Activated CD4-positive, alpha-beta T cell treated with anti-CD3 and anti-CD28 coated beads, Interleukin-2, amount 50 U/mL, for 16 hours (primary cell): ENCODE measurements around the gene SLC15A3.
"Not testable (repeated sequence)": the region's sequence is repeated elsewhere in the genome, so short reads cannot be mapped to it uniquely, and the experiment has no call there.

Experiments
- DNase-seq: peaks from one replicate; pipeline ENCODE4 v3.0.0-alpha.2; 2020

The SLC15A3 gene

GRCh38 chr11:60912223-60912850, 39.6 kb downstream of the SLC15A3 start:
- no peak for DNase-seq

GRCh38 chr11:60910711-60911380, 41.1 kb downstream of the SLC15A3 start:
- DNase-seq, result no peak

DNA sequence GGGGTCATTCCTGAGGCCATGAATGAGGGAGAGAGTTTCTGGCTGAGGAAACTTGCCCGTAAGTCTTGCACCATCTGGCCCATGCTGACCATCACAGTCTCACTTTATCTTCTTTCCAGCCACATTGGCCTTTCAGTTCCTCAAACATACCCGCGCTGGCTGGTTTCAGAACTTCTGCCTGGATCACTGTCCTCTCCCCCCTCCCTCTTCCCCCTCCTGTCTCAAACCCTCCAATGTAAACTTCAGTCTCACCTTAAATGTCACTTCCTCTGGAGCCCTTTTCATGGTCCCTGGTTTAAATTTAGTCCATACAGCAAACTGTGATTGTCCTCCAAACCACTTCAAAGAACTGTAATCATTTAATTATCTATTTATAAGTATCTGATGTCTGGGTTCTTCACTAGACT, 41.7 kb downstream of the SLC15A3 start:
- DNase-seq, result no peak

- DNase-seq, result not testable (repeated sequence)
These were observed 42.2 kb downstream of the SLC15A3 start for GRCh38 chr11:60909680-60910280.

- DNase-seq, result no peak
These were observed 43.2 kb downstream of the SLC15A3 start for GRCh38 chr11:60908803-60909202.

DNA sequence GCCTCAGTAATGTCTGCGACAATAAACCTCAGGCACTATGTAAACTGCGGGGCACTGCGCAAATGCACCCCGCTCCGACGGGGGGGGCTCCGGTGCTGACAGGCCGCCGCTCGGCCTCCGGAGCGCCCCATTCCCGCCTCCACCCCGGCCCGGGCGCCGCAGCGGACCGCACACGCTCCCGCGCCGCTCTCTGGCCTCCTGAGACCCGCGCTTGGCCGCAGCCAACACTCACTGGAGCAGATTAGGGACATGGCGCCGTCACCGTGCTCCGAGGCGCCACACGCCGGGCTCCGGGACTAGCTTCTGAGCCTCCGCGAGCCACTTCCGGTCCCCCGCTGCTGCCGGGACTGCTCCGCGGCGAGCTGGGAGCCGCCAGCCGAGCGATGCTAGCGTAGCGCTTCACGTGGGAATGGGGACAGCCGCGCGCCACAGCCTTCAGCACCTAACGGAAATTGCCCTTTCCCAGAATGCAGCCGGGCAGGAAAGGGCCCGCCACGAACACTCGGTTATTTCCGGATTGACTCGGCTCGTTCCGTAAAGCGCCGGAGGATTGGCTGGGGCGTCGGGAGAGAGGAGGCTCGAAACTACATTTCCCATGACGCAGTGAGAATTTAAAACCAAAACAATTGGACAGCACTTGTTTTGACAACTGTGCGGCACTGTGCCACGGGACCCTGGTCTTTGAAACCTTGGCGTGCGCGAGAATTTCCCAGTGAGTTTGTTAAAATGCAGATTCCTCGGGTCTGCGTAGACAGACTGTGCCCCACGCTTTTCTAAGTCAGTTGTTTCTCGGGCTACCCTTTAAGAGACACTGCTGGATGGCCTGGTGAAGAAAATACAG, 45.6 kb downstream of the SLC15A3 start, which contains the start of gene PRPF19:
TSS of gene PRPF19 (minus strand) at position 454 of the 841 bp plus-strand sequence. CDS start at position 251, 203 bp downstream.
- DNase-seq, result peak; percentile 100

GRCh38 chr11:60905551-60906113, 46.3 kb downstream of the SLC15A3 start:
- peak; percentile 27 for DNase-seq

DNA sequence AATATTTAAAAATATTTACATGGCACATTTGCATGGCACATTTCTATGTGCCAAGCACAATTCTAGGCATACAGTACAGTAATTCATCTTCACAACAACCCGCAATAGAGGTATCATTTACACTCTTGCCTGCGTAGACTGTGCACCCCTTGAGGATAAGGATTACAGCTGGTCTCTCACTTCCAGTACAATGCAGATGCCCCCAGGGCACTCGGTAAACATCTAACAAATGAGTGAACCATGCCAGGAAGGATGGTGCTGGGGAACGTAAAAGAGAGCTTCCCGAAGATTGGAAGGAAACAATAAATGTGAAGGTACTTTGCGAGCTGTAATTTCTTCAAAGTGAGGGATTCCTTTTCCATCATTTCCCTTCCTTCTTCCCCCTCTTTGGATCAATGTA, 46.9 kb downstream of the SLC15A3 start:
- DNase-seq, result no peak

GRCh38 chr11:60902625-60903024, 49.4 kb downstream of the SLC15A3 start:
- no peak for DNase-seq

GRCh38 chr11:60900673-60901404, 51.1 kb downstream of the SLC15A3 start:
- DNase-seq, result no peak

DNA sequence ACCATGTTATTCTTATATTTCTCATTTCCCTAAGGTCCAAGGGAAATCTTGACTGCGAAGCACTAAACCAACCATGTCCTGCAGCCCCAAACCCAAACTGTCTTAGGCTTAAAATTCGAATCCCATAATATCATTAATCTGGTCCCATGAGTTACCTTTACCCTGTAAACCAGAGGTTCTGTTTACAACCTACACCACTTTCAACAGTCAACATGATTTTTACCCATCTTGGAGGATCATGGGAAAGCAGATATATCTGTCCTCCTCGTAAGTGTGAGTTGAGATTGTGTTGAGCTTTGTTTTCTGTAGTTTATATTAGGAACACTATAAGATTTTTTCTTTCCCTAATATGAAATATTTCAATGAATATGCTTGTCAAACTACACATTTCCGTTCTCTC, 52.0 kb downstream of the SLC15A3 start:
- DNase-seq, result no peak

DNA sequence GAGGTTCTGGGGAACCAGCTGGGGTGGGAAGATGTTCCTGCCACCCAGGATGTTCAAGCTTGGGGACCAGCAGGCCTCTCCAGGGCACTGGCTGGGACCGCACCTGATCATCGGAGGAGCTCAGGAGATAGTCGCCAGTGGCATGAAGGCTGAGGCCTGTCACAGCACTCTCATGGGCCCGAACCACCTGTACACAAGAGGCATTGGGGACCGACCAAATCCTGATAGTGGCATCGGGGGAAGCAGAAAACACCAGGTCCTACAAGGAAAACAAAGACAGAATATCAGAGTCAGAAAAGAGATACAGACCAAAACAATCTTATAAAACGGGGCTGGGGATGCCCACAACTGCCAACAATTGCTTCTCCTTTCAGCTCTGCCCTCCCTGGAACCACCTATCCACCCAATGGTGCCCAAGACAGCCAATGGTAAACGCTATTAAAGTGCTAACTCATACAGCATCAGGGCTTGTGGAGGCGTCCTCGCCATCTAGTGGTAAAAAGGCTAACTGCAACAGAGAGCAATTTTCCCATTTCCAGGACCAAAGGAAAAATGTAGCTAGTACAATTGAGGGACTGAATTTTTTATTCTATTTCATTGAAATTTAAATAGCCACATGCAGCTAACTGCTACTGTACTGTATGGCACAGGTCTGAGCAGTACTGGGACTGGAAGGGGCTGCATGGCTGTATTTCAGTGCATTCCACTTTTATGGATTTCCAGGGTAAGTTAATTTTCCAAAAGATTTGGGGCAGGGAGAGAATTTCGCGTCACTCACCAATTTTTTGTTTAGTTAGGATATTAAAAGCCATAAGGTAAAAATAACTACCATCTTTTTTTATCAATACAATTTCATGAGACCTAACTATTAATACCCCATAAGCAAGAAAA, 52.7 kb downstream of the SLC15A3 start:
- peak; percentile 58 for DNase-seq

DNA sequence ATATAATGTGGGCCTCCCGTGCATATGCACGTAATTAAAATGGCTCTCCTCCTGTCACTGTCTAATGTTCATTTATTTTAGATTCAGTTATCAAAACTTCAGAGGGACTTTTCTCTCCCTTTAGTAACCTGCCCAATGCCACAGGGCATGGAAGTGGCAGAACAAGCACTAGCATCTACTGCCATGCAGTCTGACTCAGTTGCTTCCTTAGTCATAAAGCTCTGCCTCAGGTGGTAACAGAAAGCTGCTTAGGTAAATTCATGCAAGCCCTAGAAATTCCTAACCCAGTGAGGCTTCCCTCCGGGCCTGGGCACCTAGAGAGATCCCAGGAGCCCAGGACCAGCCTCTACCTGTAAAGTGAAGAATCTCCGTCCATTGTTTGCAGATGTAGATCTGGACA, 54.5 kb downstream of the SLC15A3 start:
- no peak for DNase-seq

DNA sequence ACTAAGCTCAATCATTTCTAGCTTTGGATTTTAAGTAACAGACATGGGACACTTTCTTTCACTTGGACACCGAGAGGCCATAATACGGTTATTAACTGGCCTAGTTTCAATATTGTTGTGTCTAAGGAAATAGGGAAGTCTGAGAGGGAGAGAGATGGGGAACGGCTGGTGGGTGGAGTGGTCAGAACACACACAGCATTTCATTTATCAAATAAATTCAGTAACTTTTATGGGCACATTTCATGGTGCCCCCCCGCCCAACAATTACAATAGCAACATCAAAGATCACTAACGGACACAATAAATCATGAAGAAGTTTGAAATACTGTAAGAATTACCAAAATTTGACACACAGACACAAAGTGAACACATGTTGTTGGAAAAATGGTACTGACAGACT, 56.3 kb downstream of the SLC15A3 start:
- DNase-seq, result no peak

- no peak for DNase-seq
These were observed 60.8 kb downstream of the SLC15A3 start for GRCh38 chr11:60891103-60891741.

DNA sequence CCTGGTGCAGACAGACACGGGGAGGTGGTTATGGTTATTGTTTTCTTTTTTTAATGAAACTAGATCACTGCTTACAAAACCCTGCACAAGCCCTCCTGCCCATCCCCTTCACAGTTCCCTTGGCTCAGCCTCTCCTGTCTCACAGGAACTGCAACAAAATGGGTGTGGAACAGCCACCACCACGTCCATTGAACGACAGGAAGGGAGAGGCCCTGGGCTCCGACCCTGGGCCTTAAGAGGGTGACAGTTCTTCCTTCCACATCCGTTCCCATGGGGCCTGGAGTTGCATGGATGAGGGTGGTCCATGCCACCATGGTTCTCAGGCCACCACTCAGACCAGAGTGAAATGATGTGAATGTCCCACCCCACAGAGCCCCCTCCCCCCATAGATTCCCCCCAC, 61.3 kb downstream of the SLC15A3 start:
- DNase-seq, result no peak

DNA sequence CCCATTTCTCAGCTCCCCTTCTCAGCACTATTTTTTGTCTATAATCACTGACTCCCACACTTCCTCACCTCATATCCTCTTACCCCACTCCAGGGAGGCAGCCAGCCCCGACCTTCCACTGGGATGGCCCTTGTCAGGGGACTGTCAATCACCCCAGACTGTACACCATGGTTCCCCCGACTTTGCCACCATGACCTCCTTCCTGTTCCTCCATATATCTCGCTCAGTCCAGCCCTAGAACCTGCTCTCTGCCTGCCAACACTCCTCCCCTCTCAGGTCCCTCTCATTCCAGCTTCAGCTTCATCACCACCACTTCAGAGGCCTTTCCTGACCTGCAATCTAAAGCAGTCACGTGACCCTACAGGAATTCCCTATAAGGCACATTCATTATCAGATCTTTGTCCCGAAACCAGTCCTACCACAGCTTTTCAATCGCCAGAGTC, 62.1 kb downstream of the SLC15A3 start:
- DNase-seq, result no peak

DNA sequence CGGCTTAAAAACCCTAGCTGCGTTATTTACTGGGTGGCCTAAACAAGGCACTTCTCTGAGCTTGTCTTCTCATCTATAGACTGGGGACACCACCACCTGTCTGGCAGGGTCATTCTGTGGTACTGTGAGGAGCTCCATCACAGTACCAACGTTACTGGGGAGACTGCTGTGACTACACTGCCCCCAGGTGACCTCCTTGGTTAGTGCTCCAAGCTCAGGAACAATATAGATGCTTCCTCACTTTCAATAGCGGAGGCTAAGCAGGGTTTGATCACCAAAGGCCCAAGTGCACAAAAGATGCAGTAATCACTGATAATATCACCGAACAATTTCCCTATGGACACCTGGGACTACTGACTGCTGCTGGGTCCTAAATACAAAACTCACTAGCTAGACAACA, 64.4 kb downstream of the SLC15A3 start:
- peak; percentile 36 for DNase-seq
